Endothelial cell (in vitro differentiated cells): ENCODE data around the gene GMPPB. TPM values are rescaled to one million over a fixed set of nuclear protein-coding genes. Genes with fewer than 3 reads are reported as not detected.
"Not testable (repeated sequence)": the region's sequence is repeated elsewhere in the genome, so short reads cannot be mapped to it uniquely, and the experiment has no call there.

ENCODE experiments used
- DNase-seq: peaks from one replicate; pipeline ENCODE4 v3.0.0; 2021; ENCODE audit warnings: low spot score
- H3K27ac Mint-ChIP-seq: one replicate; pipeline ENCODE4 v1.8.0; 2021; ENCODE audit warnings: mixed read lengths, inconsistent platforms; ENCODE audit not compliant: unreplicated experiment
- H3K27me3 Mint-ChIP-seq: one replicate; pipeline ENCODE4 v1.8.0; 2021; ENCODE audit warnings: mild to moderate bottlenecking, moderate library complexity, mixed read lengths, inconsistent platforms; ENCODE audit not compliant: unreplicated experiment
- H3K36me3 Mint-ChIP-seq: one replicate; pipeline ENCODE4 v1.8.0; 2021; ENCODE audit warnings: mild to moderate bottlenecking, low read depth, mixed read lengths, inconsistent platforms; ENCODE audit not compliant: unreplicated experiment
- H3K4me1 Mint-ChIP-seq: one replicate; pipeline ENCODE4 v1.8.0; 2021; ENCODE audit warnings: mild to moderate bottlenecking, mixed read lengths, inconsistent platforms; ENCODE audit not compliant: unreplicated experiment
- H3K4me3 Mint-ChIP-seq: one replicate; pipeline ENCODE4 v1.8.0; 2021; ENCODE audit warnings: mild to moderate bottlenecking, mixed read lengths, inconsistent platforms; ENCODE audit not compliant: unreplicated experiment
- H3K9me3 Mint-ChIP-seq: one replicate; pipeline ENCODE4 v1.8.0; 2021; ENCODE audit warnings: mixed read lengths, inconsistent platforms; ENCODE audit not compliant: unreplicated experiment
- CTCF ChIP-seq: fragments of 200-600 bp; sonication (generic); IDR thresholded peaks from one replicate; pipeline ENCODE4 v1.5.0; 2021; ENCODE audit warnings: antibody characterized with exemption; ENCODE audit not compliant: unreplicated experiment
- total RNA-seq: library from RNA; stranded (reverse); fragmentation: NEBNext Ultra II Directional; extraction: Animal tissue kit (Norgen Biotek cat#: 25700); gene quantifications from one replicate; pipeline ENCODE4 v1.2.1, GENCODE V29; 2021; ENCODE audit not compliant: unreplicated experiment

The GMPPB gene
- total RNA-seq, 1 donor from 2014 or later = 21.3 TPM

- no peak for TF ChIP-seq CTCF
- no peak for DNase-seq
- H3K4me3 Mint-ChIP-seq = no peak overlapping the region
- H3K9me3 Mint-ChIP-seq = no peaks in the 10 kb centered on the region
- no peak overlapping the region for H3K27ac Mint-ChIP-seq
- H3K36me3 Mint-ChIP-seq = no peaks in the 10 kb centered on the region
- peaks cover 13% of the 10 kb centered on the region for H3K27me3 Mint-ChIP-seq
- peaks cover 10% of the 10 kb centered on the region for H3K4me1 Mint-ChIP-seq
These were observed 24.3 kb downstream of the GMPPB start for GRCh38 chr3:49699281-49699979.

- H3K27ac Mint-ChIP-seq, H3K4me1 Mint-ChIP-seq, H3K9me3 Mint-ChIP-seq, H3K27me3 Mint-ChIP-seq, H3K4me3 Mint-ChIP-seq, H3K36me3 Mint-ChIP-seq, DNase-seq: not testable (repeated sequence)
These were observed 28.3 kb downstream of the GMPPB start for GRCh38 chr3:49695350-49696015.

GRCh38 chr3:49694409-49695070 lies 29.2 kb downstream of the GMPPB start:
- H3K27ac Mint-ChIP-seq, H3K4me1 Mint-ChIP-seq, DNase-seq, H3K4me3 Mint-ChIP-seq, H3K27me3 Mint-ChIP-seq, H3K9me3 Mint-ChIP-seq, H3K36me3 Mint-ChIP-seq: not testable (repeated sequence)

- DNase-seq, H3K27ac Mint-ChIP-seq, H3K36me3 Mint-ChIP-seq, H3K9me3 Mint-ChIP-seq, H3K4me3 Mint-ChIP-seq, H3K27me3 Mint-ChIP-seq: not testable (repeated sequence)
- peaks cover 12% of the 10 kb centered on the region for H3K4me1 Mint-ChIP-seq
These were observed 32.3 kb downstream of the GMPPB start for GRCh38 chr3:49691481-49691880.

- not testable (repeated sequence) for H3K36me3 Mint-ChIP-seq, DNase-seq, H3K27ac Mint-ChIP-seq, H3K4me3 Mint-ChIP-seq, H3K9me3 Mint-ChIP-seq, H3K27me3 Mint-ChIP-seq
- peaks cover 12% of the 10 kb centered on the region for H3K4me1 Mint-ChIP-seq
These were observed 32.9 kb downstream of the GMPPB start for GRCh38 chr3:49690856-49691255.

- H3K36me3 Mint-ChIP-seq, H3K9me3 Mint-ChIP-seq, DNase-seq, H3K27me3 Mint-ChIP-seq: not testable (repeated sequence)
- peak overlapping the region; percentile 61 for H3K27ac Mint-ChIP-seq
- peaks cover 12% of the 10 kb centered on the region for H3K4me1 Mint-ChIP-seq
- H3K4me3 Mint-ChIP-seq = peak overlapping the region; percentile 92
These were observed 33.7 kb downstream of the GMPPB start for GRCh38 chr3:49689908-49690624.
